Hepatocyte (in vitro differentiated cells): Measurements from ENCODE around the gene PRKCZ.

ENCODE experiments used
- CTCF ChIP-seq: fragments of 200-600 bp; sonication (generic); IDR thresholded peaks from 2 replicates; pipeline ENCODE4 v1.5.1; 2016; ENCODE audit warnings: antibody characterized with exemption, mild to moderate bottlenecking; ENCODE audit not compliant: poor library complexity
- EZH2phosphoT487 ChIP-seq: fragments of 200-600 bp; sonication (generic); IDR thresholded peaks from one replicate; pipeline ENCODE4 v1.6.1; 2018; ENCODE audit warnings: antibody characterized with exemption, mild to moderate bottlenecking, low read depth, moderate library complexity; ENCODE audit not compliant: unreplicated experiment, severe bottlenecking

- TF ChIP-seq CTCF (no peak), EZH2phosphoT487 (no peak)
These were observed 9.9 kb downstream of the PRKCZ start for GRCh38 chr1:2060072-2060471.
